Measurements from ENCODE around the gene PHTF2.

Gene PHTF2

DNA sequence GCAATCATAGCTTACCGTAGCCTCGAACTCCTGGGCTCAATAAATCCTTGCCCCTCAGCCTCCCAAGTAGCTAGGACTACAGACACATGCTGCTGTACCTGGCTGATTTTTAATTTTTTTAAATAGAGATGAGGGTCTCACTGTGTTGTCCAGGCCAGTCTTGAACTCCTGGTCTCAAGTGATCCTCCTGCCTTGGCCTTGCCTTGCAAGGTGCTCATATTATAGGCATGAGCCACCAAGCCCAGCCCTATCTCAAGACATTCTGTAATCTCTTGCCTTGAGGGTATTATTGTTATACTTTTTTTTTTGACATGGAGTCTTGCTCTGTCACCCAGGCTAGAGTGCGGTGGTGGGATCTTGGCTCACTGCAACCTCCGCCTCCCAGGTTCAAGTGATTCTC, 86.6 kb downstream of the PHTF2 start:
- DNase-seq, result no peak

GRCh38 chr7:77887567-77887966, 89.0 kb downstream of the PHTF2 start:
- no peak for DNase-seq

DNA sequence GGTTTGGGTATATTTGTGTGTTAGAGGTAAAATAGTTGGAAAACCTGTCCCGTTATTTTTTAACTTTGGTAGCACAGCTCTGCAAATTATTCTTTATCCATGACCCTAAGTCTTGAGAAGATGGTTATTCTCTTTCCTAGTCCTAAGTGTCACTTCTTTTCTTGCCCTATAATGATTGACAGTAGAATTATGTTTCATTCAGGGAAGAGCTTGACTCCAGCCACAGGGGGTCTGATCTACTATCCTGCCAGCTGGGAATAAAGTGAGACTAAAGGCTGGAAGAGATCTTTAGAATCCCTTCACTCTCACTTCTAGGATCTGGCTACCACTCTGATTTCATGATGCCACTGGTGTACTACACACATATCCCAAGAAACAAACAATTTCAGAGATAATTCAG, 90.4 kb downstream of the PHTF2 start:
- no peak for DNase-seq

DNA sequence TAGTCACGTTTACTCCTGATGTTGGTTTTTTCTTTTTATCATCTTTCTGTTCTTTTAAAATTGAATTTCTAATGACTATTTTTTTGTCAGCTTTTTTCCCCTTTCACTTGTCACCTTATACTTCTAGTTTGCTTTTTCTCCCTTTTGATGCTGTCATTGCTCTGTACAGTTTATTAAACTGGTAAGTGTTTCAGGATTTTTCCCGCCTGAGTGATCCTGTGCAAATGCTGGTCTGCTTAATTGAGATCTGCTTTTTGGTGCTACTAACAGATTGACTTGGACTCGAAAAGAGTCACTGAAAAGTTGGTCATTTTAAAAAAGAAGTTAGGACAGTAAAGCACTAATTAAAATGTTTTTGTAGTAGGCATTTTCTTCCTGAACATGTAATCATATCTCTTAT, 95.2 kb downstream of the PHTF2 start:
- no peak for DNase-seq

DNA sequence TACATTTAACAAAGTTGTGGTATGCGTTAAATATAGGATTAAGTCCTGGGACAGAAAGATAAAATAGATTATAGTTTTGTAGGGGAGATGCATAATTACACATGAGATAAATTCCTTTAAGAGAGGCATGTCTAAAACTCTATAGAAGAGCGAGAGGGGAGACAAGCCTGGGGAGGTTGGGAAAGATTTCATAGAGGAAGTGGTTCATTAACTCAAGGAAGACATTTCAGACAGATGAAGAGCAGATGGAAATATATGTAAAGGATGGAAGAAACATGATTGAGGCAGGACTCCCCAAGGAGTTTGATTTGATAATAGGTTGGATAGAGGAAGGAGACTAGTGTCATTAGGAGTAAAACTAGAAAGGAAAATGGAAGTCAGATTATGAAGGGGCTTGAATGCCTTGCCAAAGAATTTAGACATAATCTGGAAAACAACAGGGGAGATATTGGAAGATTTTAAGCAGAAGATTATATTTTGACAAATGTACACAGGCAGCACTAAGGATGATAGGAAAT, 96.1 kb downstream of the PHTF2 start:
- DNase-seq, result no peak

DNA sequence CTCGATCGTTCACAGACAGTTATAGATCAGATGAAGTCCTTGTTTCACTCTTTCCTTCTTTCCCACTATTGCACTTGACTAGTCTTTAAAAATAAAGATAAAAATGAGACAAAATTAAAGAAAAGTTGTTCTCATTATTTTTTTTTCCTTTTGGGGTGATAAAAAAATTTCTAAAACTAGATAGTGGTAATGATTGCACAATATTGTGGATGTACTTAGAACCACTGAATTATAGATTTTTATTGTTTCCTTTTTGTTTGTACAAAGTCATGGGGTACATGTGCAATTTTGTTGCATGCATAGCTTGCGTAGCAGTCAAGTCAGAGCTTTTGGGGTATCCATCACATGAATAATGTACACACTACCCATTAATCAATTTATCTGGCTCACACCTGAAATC, 97.3 kb downstream of the PHTF2 start:
- no peak for DNase-seq

DNA sequence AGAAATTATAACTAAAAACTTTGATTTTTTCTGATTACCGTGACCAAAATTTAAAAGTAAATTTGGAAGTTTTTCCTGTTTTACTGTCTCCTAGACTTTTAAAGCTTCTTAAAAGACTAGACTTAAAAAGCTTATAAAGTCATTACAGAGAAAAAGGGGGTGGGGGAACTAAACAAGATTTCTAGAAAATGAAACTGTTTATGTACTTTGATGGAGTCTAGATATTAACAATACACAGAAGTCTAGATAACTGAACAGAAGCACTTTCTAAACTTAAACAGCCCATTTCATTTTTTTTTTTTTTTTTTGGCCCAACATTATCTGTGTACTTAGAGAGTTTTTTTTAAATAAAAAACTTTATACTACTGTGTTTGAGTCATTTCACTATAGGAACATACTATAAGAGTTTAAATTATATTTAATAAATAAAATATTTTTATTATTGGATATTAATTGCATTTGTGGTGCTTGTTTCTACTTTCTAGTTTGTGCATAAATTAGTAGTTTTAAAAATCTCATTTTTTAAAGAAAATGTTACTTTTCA, 98.5 kb downstream of the PHTF2 start:
- DNase-seq, result no peak

DNA sequence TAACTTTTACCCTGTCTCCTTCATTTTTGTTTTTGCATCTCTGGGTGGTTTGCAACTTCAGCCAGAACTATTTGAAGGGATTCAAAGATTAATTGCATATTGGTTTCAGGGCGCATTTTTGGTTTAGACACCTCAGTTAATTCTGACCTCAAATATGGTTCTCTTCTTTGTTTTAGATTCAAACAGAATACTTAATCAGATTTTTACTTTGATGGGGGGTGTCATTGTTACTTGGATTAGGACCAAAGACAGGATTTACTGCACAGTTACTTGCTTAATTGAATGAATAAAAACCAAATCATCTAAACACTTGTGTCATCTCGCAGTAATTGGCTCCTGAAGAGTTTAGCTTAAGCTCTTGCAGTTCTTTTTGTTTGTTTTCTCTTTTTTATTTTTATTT, 100.9 kb downstream of the PHTF2 start:
- no peak for DNase-seq

DNA sequence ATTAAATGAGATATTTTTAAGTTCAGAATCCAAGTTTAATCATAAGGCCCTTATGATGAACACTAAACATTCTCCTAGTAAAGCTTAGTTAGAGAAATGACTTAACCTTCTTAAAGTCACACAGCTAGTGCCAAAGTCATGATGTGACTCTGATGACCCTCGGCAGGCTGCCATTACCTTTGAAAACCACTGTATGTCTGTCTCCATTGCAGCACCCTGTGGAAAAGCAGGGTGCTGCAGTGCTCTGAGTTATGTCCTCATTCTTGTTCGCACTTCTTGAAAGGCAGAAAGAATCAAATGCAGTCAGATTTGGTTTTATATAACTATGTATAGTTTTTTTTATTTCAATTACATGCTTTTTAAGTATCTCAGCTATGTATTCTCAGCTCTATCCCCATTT, 105.0 kb downstream of the PHTF2 start:
- DNase-seq, result peak; percentile 21

DNA sequence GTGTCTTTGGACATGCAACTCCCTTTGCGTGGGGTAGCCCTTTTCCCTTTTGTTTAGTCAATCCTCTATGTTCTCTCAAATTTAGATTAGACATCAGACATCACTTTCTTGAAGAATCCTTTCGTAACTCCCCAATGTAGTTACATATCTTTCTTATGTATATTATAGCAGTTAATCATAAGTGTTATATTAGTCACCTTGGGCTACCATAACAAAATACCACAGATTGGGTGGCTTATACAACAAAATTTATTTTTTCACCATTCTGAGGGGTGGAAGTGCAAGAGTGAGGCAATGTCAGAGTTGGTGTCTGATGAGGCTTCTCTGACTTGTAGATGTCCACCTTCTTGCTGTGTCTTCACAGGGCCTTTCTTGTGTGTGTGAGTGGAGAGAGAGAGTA, 105.7 kb downstream of the PHTF2 start:
- DNase-seq, result no peak

GRCh38 chr7:77907281-77907680, 108.7 kb downstream of the PHTF2 start:
- no peak for DNase-seq

DNA sequence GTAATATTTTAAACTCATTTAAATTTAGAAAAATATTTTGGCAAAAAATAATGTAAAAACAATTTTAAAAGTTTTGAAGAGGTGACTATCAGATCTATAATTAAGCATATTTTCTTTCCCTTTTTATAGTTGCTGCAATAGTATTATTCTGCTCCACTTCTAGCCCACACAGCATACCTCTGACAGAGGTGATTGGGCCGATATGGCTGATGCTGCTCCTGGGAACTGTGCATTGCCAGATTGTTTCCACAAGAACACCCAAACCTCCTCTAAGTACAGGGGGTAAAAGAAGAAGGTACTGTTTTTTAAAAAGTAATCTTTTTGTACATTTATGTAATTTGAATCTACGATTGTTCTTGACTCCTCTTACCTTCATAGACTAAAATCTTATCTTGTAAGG, 110.1 kb downstream of the PHTF2 start:
- no peak for DNase-seq

DNA sequence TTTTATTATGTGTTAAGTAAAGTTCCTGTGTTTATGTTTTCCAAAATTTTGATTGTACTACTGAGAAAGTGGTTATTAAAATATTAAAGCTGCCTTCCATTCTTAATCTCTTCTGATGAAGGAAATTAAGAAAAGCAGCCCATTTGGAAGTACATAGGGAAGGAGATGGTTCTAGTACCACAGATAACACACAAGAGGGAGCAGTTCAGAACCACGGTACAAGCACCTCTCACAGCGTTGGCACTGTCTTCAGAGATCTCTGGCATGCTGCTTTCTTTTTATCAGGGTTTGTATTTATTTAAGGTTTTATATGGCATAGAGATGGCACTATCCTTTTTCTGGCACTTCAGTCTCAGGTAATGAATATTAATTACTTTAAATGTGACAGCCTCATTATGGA, 111.6 kb downstream of the PHTF2 start:
- DNase-seq, result no peak

DNA sequence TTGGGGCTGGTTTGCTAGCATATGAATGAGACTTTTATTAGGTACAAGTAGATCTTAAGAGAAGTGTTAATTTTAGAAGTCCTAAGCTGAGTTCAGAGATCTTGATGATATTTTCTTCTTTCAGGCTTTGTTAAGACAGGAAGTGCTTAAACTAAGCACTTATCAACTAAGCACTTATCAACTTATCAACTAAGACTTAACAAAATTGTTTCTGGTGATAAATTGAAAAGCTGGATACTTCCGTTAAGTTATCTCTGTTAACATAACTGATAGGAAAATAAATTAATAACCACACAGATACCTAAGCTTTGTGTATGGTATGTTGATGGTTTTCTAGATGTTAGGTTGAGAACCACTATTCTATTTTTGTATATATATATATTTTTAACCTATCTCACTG, 113.7 kb downstream of the PHTF2 start:
- no peak for DNase-seq

- no peak for DNase-seq
Measured at GRCh38 chr7:77913977-77914607, 115.5 kb downstream of the PHTF2 start.

GRCh38 chr7:77917500-77918262, 119.1 kb downstream of the PHTF2 start:
- DNase-seq, result no peak

- no peak for DNase-seq
Measured at GRCh38 chr7:77918676-77919075, 120.1 kb downstream of the PHTF2 start.

- DNase-seq, result no peak
Measured at GRCh38 chr7:77923419-77923818, 124.8 kb downstream of the PHTF2 start.

GRCh38 chr7:77930496-77930895, 131.9 kb downstream of the PHTF2 start:
- DNase-seq, result no peak

GRCh38 chr7:77931841-77932240, 133.3 kb downstream of the PHTF2 start:
- no peak for DNase-seq

- no peak for DNase-seq
Measured at GRCh38 chr7:77933394-77933793, 134.8 kb downstream of the PHTF2 start.

- no peak for DNase-seq
Measured at GRCh38 chr7:77935652-77936348, 137.2 kb downstream of the PHTF2 start.

GRCh38 chr7:77940647-77941046, 142.1 kb downstream of the PHTF2 start:
- DNase-seq, result peak; percentile 47

DNA sequence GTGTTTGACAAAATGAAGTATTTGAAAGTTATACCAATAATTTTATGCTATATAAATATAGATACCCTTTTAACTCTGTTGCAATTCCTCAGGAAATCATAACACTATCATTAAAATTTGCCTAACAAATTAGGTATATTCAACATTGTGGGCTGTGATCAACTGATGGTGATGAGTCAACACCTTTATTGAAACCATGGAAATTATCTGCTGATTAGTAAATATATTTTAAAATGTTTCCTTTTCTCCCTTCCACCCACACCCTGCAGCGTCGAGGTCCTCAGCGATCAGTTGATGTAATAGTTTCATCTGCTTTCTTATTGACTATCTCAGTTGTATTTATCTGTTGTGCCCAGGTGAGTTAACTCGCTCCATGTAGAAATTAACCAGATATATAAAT, 143.9 kb downstream of the PHTF2 start:
- no peak for DNase-seq

Data from RPMI8226 (cell line).